HepG2 (cell line): Measurements from ENCODE around the gene FDXACB1. TPM values are rescaled to one million over a fixed set of nuclear protein-coding genes. Genes with fewer than 3 reads are reported as not detected.

Source experiments
- ATAC-seq: fragments of 200-7000 bp; cut with Tn5 transposase; 3 replicates; pipeline ENCODE4 v1.9.1; 2020; ENCODE audit warnings: mild to moderate bottlenecking, moderate library complexity
- BruUV-seq: library from RNA; stranded (reverse); fragments of 400-500 nt; replicated peaks from 2 replicates; lab custom pipeline; 2021; lab: Mats Ljungman, UMichigan
- CTCF ChIA-PET: fragments of 300-600 bp; formaldehyde crosslinking; extraction: SDS; loops from one replicate; lab custom pipeline; 2021; ENCODE audit warnings: low total read pairs, inconsistent platforms, low intra/inter-chr PET ratio; lab: Yijun Ruan, JAX
- POLR2A ChIA-PET: fragments of 350-600 bp; sonication (Branson Sonifier 250); formaldehyde crosslinking; loops from one replicate; lab custom pipeline; 2020; ENCODE audit warnings: antibody characterized with exemption, inconsistent platforms; lab: Yijun Ruan, JAX
- DNase-seq: peaks from one replicate; pipeline ENCODE4 v3.0.0-alpha.2; 2015; ENCODE audit warnings: low spot score
- FAIRE-seq: peaks from 3 replicates; lab custom pipeline; 2011; peaks lifted over from hg19 to GRCh38; lab: Jason Lieb, UNC
- H2AFZ ChIP-seq: one replicate; pipeline ENCODE4 v1.6.1; 2011; ENCODE audit warnings: low read length, inconsistent platforms
- H3K27ac ChIP-seq: fragments of 300-600 bp; 3 replicates; pipeline ENCODE4 v1.8.0; 2011; ENCODE audit warnings: mixed run types, mild to moderate bottlenecking, mixed read lengths, low read length, inconsistent platforms; ENCODE audit not compliant: insufficient read depth; ENCODE audit errors: extremely low read length
- H3K27me3 ChIP-seq, 2 experiments: fragments of 200-600 bp in 1 of 2; 2 replicates in 1 of 2; 3 replicates in 1 of 2; pipeline versions ENCODE4 v1.6.0 to v1.8.0; 2011; ENCODE audit warnings: low read length in 2 of 2, mild to moderate bottlenecking in 2 of 2, moderate library complexity in 2 of 2, inconsistent platforms in 1 of 2; ENCODE audit not compliant: insufficient read depth in 2 of 2, control insufficient read depth in 1 of 2
- H3K36me3 ChIP-seq, 2 experiments: fragments of 200-600 bp in 1 of 2; replicated peaks in 1 of 2; 2 replicates in 1 of 2; 3 replicates in 1 of 2; pipeline versions ENCODE4 v1.5.1 to v1.8.0; 2011; ENCODE audit warnings: low read length in 2 of 2, inconsistent platforms in 1 of 2; ENCODE audit not compliant: insufficient read depth in 2 of 2, control insufficient read depth in 1 of 2
- H3K4me1 ChIP-seq: 2 replicates; pipeline ENCODE4 v1.5.1; 2012; ENCODE audit warnings: low read length, inconsistent platforms; ENCODE audit not compliant: insufficient read depth
- H3K4me2 ChIP-seq: 2 replicates; pipeline ENCODE4 v1.6.0; 2011; ENCODE audit warnings: low read depth, low read length, inconsistent platforms
- H3K4me3 ChIP-seq, 3 experiments: fragments of 200-600 bp in 1 of 3; sonication (generic), shearing (Covaris generic) in 1 of 3; replicated peaks in 1 of 3; 2 replicates each; pipeline ENCODE4 v1.5.1; 2011 to 2016; ENCODE audit warnings: low read length in 3 of 3, inconsistent platforms in 2 of 3, low read depth in 2 of 3, mild to moderate bottlenecking in 2 of 3, control low read depth in 1 of 3, mixed read lengths in 1 of 3; ENCODE audit not compliant: insufficient read depth in 1 of 3
- H3K79me2 ChIP-seq: one replicate; pipeline ENCODE4 v1.6.1; 2011; ENCODE audit warnings: low read length, inconsistent platforms; ENCODE audit not compliant: insufficient read depth
- H3K9ac ChIP-seq: 2 replicates; pipeline ENCODE4 v1.6.0; 2011; ENCODE audit warnings: mild to moderate bottlenecking, low read depth, low read length, inconsistent platforms; ENCODE audit not compliant: insufficient read depth
- H3K9me3 ChIP-seq: 2 replicates; pipeline ENCODE4 v1.5.1; 2012; ENCODE audit warnings: mild to moderate bottlenecking, low read length
- H4K20me1 ChIP-seq: 2 replicates; pipeline ENCODE4 v1.6.0; 2011; ENCODE audit warnings: inconsistent platforms, mild to moderate bottlenecking, low read length, moderate library complexity; ENCODE audit not compliant: insufficient read depth
- CHD2 ChIP-seq: IDR thresholded peaks from 2 replicates; pipeline ENCODE4 v1.6.1; 2011; ENCODE audit warnings: low read depth, low read length, improper control_type of control experiment
- GLMP ChIP-seq: sonication (generic); formaldehyde crosslinking; IDR thresholded peaks from 2 replicates; pipeline ENCODE4 v1.9.0; 2021; ENCODE audit warnings: missing genetic modification reagents, mild to moderate bottlenecking, borderline replicate concordance
- KDM5A ChIP-seq: fragments of 200-600 bp; sonication (generic); IDR thresholded peaks from 2 replicates; pipeline ENCODE4 v1.7.0; 2018; ENCODE audit warnings: antibody characterized with exemption, mild to moderate bottlenecking, low read length, borderline replicate concordance
- KLF15 ChIP-seq: sonication (generic); formaldehyde crosslinking; IDR thresholded peaks from 2 replicates; pipeline ENCODE4 v1.8.1; 2023; ENCODE audit warnings: borderline replicate concordance, mild to moderate bottlenecking, inconsistent platforms, missing genetic modification reagents, mixed read lengths
- LCORL ChIP-seq, 2 experiments: fragments of 450-650 bp in 1 of 2; sonication (generic) in 1 of 2; formaldehyde crosslinking in 1 of 2; IDR thresholded peaks; 2 replicates each; pipeline versions ENCODE4 v1.5.0 to v1.6.1; 2017 to 2020; ENCODE audit warnings: antibody characterized with exemption in 1 of 2, missing genetic modification reagents in 1 of 2
- MXD1 ChIP-seq: sonication (generic); formaldehyde crosslinking; IDR thresholded peaks from 2 replicates; pipeline ENCODE4 v1.4.0; 2020; ENCODE audit warnings: mild to moderate bottlenecking, missing genetic modification reagents
- MXI1 ChIP-seq: IDR thresholded peaks from 3 replicates; pipeline ENCODE4 v1.6.1; 2012; ENCODE audit warnings: low read depth, low read length, inconsistent platforms, borderline replicate concordance
- RXRB ChIP-seq: IDR thresholded peaks from 2 replicates; pipeline ENCODE4 v1.6.1; 2016; ENCODE audit warnings: borderline replicate concordance, missing genetic modification reagents, missing compliant biosample characterization
- SIN3B ChIP-seq: fragments of 150-350 bp; IDR thresholded peaks from 2 replicates; pipeline ENCODE4 v1.6.1; 2014; ENCODE audit warnings: low read length
- TARDBP ChIP-seq: sonication (generic); formaldehyde crosslinking; IDR thresholded peaks from 2 replicates; pipeline ENCODE4 v1.8.0; 2022; ENCODE audit warnings: mild to moderate bottlenecking, missing genetic modification reagents
- ZNF136 ChIP-seq: sonication (generic); formaldehyde crosslinking; IDR thresholded peaks from 2 replicates; pipeline ENCODE4 v1.8.1; 2022; ENCODE audit warnings: low read depth, mild to moderate bottlenecking, moderate library complexity, missing genetic modification reagents
- WGBS: methylation state at CpG from one replicate; pipeline ENCODE4 v1.1.6; 2017; ENCODE audit warnings: low lambda C conversion rate; 5-methylcytosine and 5-hydroxymethylcytosine counted together
- in situ Hi-C: cut with HindIII; loops from 2 replicates; pipeline ENCODE4 v1.10.0; 2017; ENCODE audit warnings: low pct_unique_long_range_greater_than_20kb; ENCODE audit not compliant: extremely low pct_ligation_motif_present
- intact Hi-C: fragments of 100-400 bp; cut with micrococcal nuclease; formaldehyde crosslinking; loops from one replicate; pipeline ENCODE4 v1.10.0; 2022; ENCODE audit not compliant: unreplicated experiment
- polyA plus RNA-seq, 8 experiments: library from polyadenylated mRNA; depleted of rRNA in 3 of 8; stranded (reverse) in 7 of 8; unstranded in 1 of 8; fragments of >200 nt; fragmentation: Illumina TruSeq in 4 of 8; extraction: Trizol in 4 of 8; gene quantifications; 2 replicates each; pipeline versions ENCODE4 v1.2.1 to v1.2.3, GENCODE V29; 2011 to 2016; ENCODE audit warnings: low read depth in 4 of 8, missing spikeins in 1 of 8, mixed read lengths in 1 of 8; ENCODE audit not compliant: insufficient read depth in 1 of 8
- total RNA-seq, 5 experiments: library from RNA; depleted of rRNA; stranded (reverse); fragments of >200 nt; fragmentation: Illumina TruSeq; extraction: Trizol; gene quantifications; 2 replicates each; pipeline ENCODE4 v1.2.3, GENCODE V29; 2016; ENCODE audit warnings: low read depth in 1 of 5

Gene FDXACB1
- total and polyA plus RNA-seq, 2 of the 13 experiments (the other 11 are each of a cell fraction or from before 2014, with no cell fraction given), result 1.1 to 3.4 TPM

GRCh38 chr11:111829185-111829968 lies 49.6 kb downstream of the FDXACB1 start:
- peaks cover 2 to 6% of the 10 kb centered on the region in 2 experiments; a peak in 4 of 5 replicates for H3K36me3 ChIP-seq
- no peak for FAIRE-seq

GRCh38 chr11:111826322-111826950 lies 52.5 kb downstream of the FDXACB1 start:
- no peak overlapping the region for H3K27ac ChIP-seq
- FAIRE-seq (no peak), ATAC-seq (no peak), DNase-seq (no peak)
- 100% methylated on average over 2 of the region's 2 CpGs for WGBS
- H3K4me2 ChIP-seq, result no peak overlapping the region
- POLR2A ChIA-PET, result no interaction called here
- CTCF ChIA-PET, result no interaction called here
- no peaks in the 10 kb centered on the region for H4K20me1 ChIP-seq
- H3K4me1 ChIP-seq, result no peaks in the 10 kb centered on the region
- intact Hi-C loops, result no loop called here
- H3K36me3 ChIP-seq, result peaks cover 2% of the 10 kb centered on the region in 2 experiments; a peak in 3 of 5 replicates
- no peaks in the 10 kb centered on the region for H3K9me3 ChIP-seq
- H2AFZ ChIP-seq, result no peak overlapping the region
- no peaks in the 10 kb centered on the region for H3K27me3 ChIP-seq
- H3K4me3 ChIP-seq, result no peak overlapping the region
- in situ Hi-C loops, result no loop called here
- H3K9ac ChIP-seq, result no peak overlapping the region
- BruUV-seq, result no TSS peak
- H3K79me2 ChIP-seq, result no peaks in the 10 kb centered on the region
- TF ChIP-seq SIN3B (no peak), KLF15 (CRISPR knock-in tag) (no peak), GLMP (CRISPR knock-in tag) (no peak), RXRB (CRISPR knock-in tag) (no peak), KDM5A (no peak), MXD1 (no peak), LCORL (IDR thresholded peaks at IDR 0.05) (no peak), LCORL (CRISPR knock-in tag; IDR thresholded peaks at IDR 0.05) (no peak), MXI1 (no peak), CHD2 (no peak)

More at GRCh38 chr11:111829185-111829968, 49.6 kb downstream of the FDXACB1 start:
- no peak for TF ChIP-seq MXD1
- no peak for TF ChIP-seq ZNF136 (CRISPR knock-in tag)
- TF ChIP-seq TARDBP, result no peak
- Histone ChIP-seq H3K27me3 (no peaks in the 10 kb centered on the region), H3K4me3 (no peak overlapping the region), H3K4me2 (no peak overlapping the region), H2AFZ (no peak overlapping the region), H3K4me1 (peaks cover 3% of the 10 kb centered on the region), H3K9ac (no peak overlapping the region), H3K27ac (no peak overlapping the region), H3K79me2 (no peaks in the 10 kb centered on the region), H3K9me3 (no peaks in the 10 kb centered on the region), H4K20me1 (no peaks in the 10 kb centered on the region)
- ChIA-PET CTCF (no interaction called here), POLR2A (no interaction called here)
- intact Hi-C loops, result no loop called here
- in situ Hi-C loops, result no loop called here
- BruUV-seq, result no TSS peak
- WGBS, result 94% methylated on average over 5 of the region's 5 CpGs
- DNase-seq (no peak), ATAC-seq (no peak)
